ENCODE measurements around the gene DCT.
"Not testable (repeated sequence)": the region's sequence is repeated elsewhere in the genome, so short reads cannot be mapped to it uniquely, and the experiment has no call there.

Gene DCT

DNA sequence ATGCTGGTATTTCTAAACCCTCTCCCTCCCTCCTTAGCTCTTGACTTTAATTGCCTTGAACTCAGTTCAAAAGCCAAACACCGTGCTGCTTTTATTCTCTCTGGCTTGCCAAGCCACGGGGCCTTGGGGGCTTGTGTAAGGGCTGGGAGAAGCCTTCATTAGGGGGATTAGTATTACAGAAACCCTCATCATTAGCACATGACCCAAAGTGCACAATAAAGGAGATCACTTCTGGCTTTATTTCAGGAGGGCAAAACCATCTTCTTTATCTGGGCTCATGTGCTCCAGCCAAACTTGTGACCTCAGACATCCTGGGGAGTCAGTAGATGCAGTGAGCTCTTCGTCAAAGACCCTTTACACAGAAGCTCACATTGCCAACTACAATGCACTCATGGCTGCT lies at the start of gene DCT:
TSS of gene DCT (minus strand) at position 67 of the 400 bp plus-strand sequence. CDS start 427 bp downstream, outside the sequence.
- DNase-seq (ENCODE audit: low read depth, low spot score) = no peak

DNA sequence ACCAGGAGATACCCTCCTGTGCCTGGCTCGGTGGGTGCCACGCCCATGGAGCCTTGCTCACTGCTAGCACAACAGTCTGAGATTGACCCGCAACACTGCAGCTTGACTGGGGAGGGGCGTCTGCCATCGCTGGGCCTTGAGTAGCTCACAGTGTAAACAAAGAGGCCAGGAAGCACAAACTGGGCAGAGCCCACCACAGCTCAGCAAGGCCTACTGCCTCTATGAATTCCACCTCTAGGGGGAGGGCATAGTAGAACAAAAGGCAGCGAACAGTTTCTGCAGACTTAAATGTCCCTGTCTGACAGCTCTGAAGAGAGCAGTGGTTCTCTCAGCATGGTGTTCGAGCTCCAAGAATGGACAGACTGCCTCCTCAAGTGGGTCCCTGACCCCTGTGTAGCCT lies 47.5 kb upstream of the DCT start:
- not testable (repeated sequence) for DNase-seq (ENCODE audit: low read depth, low spot score)

DNA sequence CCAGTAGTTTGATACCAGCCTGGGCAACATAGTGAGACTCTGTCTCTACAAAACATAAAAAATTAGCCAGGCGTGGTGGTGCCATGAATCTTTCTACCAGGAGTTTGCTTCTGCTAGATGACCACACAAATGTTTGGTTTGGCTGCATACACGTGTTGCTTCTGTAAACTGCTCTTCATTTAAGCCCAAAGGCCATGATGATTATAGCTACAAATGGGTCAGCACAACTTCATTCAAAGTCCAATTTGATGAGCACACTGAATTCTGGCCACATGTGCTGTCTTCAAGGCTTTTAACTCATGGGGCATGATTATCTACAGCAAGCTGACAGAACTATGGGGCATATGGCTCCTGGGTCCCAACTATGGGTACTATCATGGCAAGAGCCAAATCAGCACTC lies 46.3 kb upstream of the DCT start:
- no peak for DNase-seq (ENCODE audit: low read depth, low spot score)

DNA sequence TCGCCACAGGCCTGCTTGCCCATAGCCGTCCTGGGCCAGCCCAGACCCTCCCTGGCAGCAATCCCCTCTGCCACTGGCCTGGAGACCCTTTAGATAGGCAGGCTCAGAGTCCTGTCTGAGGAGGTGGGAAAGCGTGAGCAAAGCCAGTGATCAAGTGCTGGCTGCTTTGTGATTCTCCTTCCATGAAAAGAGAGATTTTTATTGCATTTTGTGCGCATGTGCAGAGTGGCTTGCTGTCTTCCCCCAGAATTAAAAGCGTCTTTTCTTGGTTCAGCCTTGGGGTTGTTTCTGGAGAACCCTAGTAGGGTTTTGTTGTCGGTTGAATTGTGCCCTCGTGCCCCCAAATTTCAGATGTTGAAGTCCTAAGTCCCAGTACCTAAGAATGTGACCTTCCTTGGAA lies 44.9 kb upstream of the DCT start:
- DNase-seq (ENCODE audit: low read depth, low spot score) = no peak

DNA sequence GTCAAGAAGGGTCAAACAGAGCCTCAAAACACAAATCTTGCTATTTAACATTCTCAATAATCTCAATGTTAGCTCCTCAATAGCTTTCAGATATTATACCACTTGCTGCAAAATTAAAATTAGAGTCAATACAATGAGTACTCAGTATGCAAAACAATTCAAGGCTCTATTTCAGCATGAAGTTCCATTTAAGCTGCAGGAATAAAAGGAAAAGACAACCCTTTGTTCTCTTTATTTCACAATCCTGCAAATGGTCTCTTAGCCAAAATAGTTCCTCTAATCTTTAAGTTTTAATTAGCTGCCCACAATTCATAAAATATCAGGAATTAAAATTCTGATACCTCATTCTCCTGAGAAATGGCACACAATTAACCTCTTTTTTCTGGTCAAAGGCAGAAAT lies 40.5 kb upstream of the DCT start:
- no peak for DNase-seq (ENCODE audit: low read depth, low spot score)

DNA sequence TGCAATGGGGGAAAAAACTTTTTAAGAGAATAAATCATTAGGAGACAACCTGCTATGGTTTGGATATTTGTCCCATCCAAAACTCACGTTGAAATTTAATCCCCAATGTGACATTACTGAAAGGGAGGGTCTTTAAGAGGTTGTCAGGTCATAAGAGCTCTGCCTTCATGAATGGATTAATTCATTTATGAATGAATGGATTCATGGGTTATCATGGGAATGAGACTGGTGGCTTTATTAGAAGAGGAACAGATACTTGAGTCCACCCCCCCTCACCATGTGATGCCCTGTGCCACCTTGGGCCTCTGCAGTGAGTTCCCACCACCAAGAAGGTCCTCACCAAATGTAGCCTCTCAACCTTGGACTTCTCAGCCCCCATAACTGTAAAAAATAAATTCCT lies 37.0 kb upstream of the DCT start:
- no peak for DNase-seq (ENCODE audit: low read depth, low spot score)

DNA sequence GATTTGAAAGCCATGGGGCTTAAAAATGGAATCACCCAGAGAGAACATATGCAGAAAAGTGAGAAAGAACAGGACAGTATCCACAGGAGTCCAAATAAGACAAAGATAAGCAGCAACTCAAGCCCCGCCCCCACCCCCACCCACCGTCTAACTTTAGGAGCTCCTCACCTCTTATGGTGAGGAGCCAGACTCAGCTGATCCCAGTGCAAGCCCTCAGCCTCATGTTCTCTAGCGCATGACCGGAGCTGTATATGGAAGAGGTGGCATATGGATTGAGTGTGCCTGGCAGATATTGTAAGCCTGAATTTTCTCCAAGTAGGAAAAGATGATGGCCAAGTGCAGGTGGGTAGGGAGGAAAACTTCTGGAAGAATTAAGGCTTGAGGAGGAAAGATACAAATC lies 36.4 kb upstream of the DCT start:
- DNase-seq (ENCODE audit: low read depth, low spot score) = no peak

DNA sequence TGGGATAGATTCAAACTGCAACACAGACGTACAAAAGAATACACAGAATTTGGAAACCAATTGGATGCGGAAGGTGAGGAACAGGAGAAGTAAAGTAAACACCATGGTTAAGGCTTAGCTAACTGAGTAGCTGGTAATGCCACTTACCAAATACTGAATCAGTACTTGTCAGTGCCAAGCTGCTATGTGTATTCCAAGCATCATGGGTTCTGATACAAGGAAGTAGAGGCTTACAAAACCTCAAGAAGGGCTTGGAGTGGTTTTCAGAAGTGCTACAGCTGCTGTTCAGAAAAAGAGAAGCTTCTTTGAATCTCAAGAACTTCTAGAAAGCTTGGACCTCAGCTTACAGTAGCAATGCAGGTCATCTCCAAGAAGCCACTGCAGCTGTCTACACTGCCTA lies 35.9 kb upstream of the DCT start:
- no peak for DNase-seq (ENCODE audit: low read depth, low spot score)

DNA sequence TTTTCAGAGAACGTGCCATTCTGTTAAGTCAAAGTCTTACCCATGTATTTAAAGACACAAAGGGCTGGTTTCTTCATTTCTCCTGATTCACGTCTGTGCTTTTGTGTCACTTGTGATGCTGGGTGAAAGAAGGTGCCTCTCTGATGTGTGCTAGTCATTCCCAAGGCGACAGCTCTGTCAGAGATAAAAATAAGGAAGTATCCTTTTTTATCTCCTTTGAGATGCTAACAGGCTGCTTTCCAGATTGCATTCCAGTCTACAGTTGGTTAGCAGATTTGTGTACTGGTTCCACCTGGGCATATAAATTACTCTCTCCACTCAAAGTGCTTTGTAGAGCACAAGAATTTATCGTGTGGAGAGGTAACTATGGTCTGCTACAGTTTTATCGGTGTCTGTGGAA lies 33.5 kb upstream of the DCT start:
- no peak for DNase-seq (ENCODE audit: low read depth, low spot score)

DNA sequence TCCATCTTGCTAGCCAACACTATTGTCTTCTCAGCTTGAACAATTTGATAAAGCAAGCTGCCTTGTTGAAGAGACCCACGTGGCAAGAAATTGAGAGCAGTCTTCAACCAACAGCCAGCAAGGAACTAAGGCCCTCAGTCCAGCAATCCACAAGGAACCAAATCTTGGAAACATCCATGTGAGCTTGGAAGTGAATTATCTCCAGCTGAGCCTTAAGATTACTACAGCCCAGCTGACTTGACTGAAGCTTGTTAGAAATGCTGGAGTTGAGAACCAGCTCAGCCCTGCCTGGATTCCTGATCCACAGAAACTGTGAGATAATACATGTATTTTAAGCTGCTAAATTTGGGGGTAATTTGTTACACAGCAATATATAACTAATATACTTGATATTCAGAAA lies 26.2 kb upstream of the DCT start:
- DNase-seq (ENCODE audit: low read depth, low spot score) = no peak

DNA sequence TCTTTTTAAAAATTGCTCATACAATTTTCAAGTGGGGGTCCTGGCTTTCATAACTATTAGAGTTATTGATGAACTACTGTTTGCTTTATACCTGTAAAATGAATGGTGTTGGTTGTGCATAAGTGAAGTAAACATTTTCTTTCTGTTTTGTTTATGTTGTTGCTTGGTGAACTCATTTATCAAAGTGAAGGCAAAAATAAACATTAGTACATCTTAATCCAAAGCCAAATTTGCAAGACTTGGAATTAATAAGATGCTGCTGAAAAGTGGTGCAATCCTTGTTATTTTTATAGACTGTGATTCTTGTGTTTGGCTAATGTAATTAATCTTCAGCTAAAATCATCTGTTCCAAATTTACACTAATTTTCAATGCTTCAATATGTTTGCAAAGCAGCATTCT lies 24.4 kb upstream of the DCT start:
- no peak for DNase-seq (ENCODE audit: low read depth, low spot score)

DNA sequence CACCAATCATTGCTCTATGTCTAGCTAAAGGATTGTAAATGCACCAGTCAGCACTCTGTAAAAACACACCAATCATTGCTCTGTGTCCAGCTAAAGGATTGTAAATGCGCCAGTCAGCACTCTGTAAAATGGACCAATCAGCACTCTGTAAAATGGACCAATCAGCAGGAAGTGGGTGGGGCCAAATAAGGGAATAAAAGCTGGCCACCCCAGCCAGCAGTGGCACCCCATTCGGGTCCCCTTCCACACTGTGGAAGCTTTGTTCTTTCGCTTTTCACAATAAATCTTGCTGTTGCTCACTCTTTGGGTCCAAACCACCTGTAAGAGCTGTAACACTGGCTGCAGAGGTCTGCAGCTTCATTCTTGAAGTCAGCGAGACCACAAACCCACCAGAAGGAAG lies 19.3 kb upstream of the DCT start:
- not testable (repeated sequence) for DNase-seq (ENCODE audit: low read depth, low spot score)

DNA sequence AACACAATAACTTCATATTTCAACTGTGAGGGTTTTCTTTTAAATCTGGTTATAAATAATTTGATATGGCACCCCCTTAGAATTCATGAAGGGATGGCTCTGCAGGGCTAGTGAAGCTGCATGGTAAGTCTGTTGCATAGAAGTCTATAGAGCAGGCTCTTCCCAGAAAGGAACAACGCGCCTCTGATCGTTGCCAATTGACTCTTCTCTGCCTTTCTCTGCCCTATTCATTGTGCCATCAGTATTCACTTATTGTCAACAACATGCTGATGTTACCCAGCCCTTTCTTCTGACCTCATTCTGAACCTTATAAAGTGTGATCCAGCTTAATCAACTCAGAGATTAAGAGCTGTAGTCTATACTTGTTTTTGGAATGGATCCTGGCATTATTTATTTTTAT lies 16.3 kb upstream of the DCT start:
- no peak for DNase-seq (ENCODE audit: low read depth, low spot score)

DNA sequence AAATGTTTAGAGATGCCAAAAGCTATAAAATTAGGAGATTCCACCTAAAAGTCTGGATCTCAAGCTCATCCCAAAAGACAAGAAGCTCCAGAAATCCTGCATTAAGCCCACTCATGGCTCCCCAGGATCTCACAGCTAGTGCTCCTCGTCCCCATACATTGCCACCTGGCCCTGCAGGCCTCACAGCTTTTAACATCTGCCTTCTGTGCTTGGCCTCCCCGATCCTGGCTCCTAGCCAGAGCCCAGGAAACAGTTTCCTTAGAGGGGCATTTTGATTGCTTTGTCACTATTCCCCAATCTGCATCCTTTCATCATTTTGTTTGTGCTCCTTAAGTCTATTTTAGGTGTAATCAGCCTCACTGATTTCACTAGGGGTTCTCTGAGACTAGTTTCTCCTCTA lies 14.5 kb upstream of the DCT start:
- DNase-seq (ENCODE audit: low read depth, low spot score) = no peak

DNA sequence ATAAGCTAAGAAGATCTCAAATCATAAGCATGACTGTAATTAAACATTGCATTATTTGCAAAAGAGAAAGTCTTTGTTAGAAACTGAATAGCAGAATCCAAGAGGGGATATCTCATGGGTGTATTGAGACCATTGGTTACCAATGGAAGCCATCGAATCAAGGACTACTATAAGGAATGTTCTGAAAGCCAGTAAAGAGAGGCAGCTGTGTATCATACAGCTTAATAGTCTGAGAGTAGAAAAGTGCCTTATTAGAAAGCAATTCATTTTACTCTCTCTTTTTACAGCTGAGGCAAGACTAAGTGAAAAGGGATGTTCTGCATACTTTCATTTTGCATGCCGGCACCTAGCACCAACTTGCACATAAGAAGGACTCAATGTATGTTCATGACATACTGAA lies 7.6 kb upstream of the DCT start:
- DNase-seq (ENCODE audit: low read depth, low spot score) = no peak

DNA sequence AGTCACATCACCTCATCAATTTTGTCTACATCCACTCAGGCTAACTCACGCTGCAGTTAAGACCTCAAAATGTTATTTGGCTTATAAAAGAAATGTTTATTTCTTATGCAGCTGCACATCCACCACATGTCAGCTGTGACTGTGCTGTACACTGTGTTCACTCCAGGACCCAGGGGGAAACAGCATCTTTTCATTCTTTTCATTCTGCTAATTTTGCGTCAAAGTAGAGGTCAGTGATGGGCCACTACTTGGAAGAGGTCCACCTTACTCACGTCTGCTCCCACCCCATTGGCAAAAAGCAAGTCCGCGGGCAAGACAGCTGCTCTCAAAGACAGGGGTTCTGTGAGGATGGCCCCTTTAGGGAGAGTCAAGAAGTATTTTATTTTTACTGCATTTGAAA lies 4.5 kb upstream of the DCT start:
- no peak for DNase-seq (ENCODE audit: low read depth, low spot score)

DNA sequence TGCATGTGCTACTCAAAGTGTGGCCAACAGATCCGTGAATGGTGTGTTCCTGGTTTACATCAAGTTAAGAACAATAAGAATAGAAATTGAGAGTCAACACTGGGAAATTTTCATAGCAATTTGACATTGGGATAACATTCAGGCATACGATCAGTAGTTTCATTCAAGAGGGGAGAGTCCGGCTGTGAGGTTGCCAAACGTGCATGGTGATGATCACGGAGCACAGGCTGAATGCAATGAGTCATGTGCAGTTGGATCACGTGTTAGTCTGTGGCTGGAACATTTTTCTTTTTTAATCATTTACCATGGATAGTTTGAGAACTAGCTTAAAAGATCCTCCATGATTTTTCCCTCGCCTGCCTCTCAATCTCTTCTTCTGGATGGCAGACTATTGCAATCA lies 2.5 kb upstream of the DCT start:
- no peak for DNase-seq (ENCODE audit: low read depth, low spot score)

DNA sequence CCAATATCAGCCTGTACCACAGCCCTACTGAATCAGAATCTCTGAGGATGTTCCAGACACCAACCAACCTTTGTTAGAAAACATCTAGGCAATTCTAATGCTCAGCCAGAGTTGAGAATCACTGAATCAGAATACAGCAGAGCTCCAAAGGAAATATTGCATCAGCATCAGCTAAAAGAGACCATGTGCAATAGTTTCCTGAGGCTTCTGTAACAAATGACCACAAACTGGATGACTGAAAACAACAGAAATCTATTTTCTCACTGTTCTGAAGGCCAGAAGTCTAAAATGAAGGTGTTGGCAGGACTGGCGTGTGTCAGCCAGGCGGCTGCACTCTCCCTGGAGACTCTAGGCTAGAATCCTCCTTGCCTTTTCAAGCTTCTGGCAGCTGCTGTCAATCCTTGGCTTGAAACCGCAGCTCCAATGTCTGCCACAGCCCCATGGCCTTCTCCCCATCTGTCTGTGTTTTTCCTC lies 1.2 kb upstream of the DCT start:
- DNase-seq (ENCODE audit: low read depth, low spot score) = no peak

DNA sequence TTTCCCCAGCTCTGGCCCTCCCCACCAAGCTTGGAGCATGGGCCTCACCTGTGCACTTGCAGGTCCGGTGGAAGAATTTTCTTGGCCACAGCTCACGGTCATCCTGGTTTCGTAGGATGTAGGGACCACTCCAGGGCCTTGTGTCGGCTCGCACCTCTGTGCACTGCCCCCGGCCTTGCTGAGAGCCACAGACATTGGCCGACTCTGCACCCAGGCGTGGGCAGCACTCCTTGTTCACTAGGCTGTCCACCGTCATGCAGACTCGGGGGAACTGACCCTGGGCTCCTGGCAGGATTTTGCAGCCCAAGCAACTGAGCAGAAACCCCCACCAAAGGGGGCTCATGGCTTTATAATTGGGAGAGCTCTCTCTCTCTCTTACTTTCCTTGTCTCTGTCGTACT lies 569 bp downstream of the DCT start:
- no peak for DNase-seq (ENCODE audit: low read depth, low spot score)

DNA sequence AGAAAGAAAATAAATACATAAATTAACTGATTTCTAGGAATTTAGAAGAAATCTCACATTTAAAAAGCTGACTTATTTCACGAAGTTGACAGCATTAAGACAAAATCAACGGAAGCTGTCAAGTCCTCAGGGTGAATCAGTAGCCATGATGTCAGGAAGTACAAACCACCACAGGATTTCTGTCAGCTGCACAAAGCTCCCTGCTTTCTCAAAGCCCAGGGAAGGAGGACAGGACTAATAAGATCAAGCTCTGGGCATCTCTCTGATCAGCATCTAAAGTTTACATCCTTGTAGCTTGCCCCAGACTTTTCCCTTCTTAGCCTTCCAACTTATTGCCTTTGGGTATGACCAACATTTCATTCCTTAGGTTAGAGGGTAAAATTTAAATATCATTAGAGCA lies 9.4 kb downstream of the DCT start:
- DNase-seq (ENCODE audit: low read depth, low spot score) = no peak

DNA sequence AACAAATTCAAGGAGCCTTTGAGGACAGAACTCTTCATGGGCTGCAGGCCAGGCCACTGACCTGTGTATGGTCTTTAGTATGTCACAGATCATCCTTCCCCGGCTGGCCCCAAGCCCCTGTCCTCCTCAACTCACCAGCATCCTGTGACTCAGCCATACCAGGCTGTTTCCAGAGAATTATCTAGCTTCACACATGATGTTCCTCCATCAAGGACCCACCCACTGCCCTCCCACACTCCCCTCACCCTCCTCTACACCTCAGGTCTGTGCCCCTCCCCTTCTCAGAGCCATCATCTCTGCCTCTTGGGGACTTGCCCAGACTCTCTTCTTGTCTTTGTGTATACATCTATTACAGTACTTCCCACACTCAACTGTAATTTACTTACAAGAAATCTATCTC lies 14.7 kb downstream of the DCT start:
- DNase-seq (ENCODE audit: low read depth, low spot score) = no peak

DNA sequence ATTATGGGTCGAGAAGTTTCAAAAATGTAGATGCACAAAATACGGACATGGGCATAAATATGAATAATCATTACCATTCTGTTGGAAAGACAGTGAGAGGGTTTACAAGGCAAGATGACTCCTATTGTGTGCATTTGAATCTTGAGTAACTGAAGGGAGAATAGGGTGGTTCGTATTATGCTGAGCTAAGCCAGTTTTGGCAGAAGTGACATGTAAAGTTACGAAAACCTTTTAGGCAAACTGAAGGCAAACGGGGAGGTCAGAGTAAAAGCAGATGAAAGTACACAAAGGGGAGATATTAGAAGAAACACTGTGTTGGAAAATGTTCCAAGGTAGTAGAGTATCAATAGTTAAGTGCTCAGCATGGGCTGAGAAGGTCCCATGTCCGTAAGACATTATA lies 16.8 kb downstream of the DCT start:
- no peak for DNase-seq (ENCODE audit: low read depth, low spot score)

DNA sequence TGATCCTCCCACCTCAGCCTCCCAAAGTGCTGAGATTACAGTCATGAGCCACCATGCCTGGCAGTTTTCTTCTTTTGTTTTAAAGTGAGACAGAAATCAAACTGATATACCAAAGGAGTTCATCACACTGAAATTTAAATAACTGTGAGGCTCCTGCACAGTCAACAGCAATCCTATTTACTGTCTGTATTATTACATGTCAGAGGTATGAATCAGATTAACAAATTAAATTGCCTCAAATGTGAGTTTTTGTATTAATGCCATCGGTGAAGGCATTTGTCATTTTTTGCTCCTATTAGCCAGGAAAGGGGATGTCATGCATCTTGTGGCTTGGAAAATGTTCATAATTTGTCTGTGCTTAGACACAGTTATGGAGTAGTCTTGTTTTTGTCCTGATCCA lies 20.4 kb downstream of the DCT start:
- DNase-seq (ENCODE audit: low read depth, low spot score) = no peak

DNA sequence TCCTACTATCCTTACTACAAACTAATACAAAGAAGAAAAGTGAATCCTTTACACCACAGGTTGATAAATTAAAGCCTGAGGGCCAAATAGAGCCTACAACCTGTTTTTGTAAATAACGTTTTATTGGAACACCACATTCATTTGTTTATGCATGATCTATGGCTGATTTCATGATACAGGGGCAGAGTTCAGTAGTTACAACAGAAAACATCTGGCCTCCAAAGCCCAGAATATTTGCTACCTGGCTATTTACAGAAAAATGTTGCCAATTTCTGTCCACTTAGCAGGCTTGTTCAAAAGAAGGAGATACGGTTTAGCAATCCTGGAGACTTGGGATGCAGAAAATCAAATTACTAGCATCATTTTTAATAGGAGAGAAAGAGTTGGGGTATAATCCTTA lies 24.1 kb downstream of the DCT start:
- no peak for DNase-seq (ENCODE audit: low read depth, low spot score)

DNA sequence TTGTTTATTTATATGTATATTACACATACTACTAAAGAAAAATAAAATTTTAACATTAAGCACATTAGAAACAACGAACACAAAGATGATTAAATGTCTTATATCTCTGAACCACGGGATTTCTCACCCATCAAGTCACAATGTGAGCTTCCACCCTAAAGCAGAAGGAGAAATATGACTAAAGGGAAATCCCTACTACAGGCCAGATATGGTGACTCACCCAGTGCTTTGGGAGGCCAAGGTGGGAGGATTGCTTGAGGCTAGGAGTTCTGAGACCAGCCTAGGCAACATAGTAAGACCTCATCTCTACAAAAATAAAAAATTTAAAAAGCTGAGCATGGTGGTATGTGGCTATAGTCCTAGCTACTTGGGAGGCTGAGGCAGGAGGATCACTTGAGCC lies 24.6 kb downstream of the DCT start:
- DNase-seq (ENCODE audit: low read depth, low spot score) = no peak

All from smooth muscle cell of the brain vasculature (primary cell).